ENCODE results near the gene ZNF3.
"Not testable (repeated sequence)": the region's sequence is repeated elsewhere in the genome, so short reads cannot be mapped to it uniquely, and the experiment has no call there.

The ZNF3 gene
- total RNA-seq = 42.0 to 69.3 (median 54.0) reads per million in 3 donors

- Histone ChIP-seq H3K36me3 (ENCODE audit: control insufficient read depth, insufficient read depth, low read length) (peaks cover 16% of the 10 kb centered on the region), H3K27me3 (replicated peaks; ENCODE audit: control insufficient read depth, insufficient read depth, low read length, poor library complexity, severe bottlenecking) (no peaks in the 10 kb centered on the region), H3K4me3 (ENCODE audit: insufficient read depth, low read depth, low read length, poor library complexity, severe bottlenecking) (peak within 1 kb of the TSS; percentile 80), H3K27ac (ENCODE audit: insufficient read depth, low read length, poor library complexity, severe bottlenecking) (peak within 1 kb of the TSS; percentile 83), H3K4me1 (ENCODE audit: control insufficient read depth, insufficient read depth, low read length, poor library complexity, severe bottlenecking) (peaks cover 14% of the 10 kb centered on the region), H3K9me3 (ENCODE audit: control insufficient read depth, low read length) (no peaks in the 10 kb centered on the region)
- DNase-seq = peak; percentile 94 to 97 (median 96)
These were observed at the start of gene ZNF3 for GRCh38 chr7:100081535-100082102. Gene ZNF3 (minus strand): TSS chr7:100081723. CDS start chr7:100077357, 4,366 bp downstream.

- Histone ChIP-seq H3K27me3 (replicated peaks; ENCODE audit: control insufficient read depth, insufficient read depth, low read length, poor library complexity, severe bottlenecking) (no peaks in the 10 kb centered on the region), H3K4me1 (ENCODE audit: control insufficient read depth, insufficient read depth, low read length, poor library complexity, severe bottlenecking) (peaks cover 12% of the 10 kb centered on the region), H3K27ac (ENCODE audit: insufficient read depth, low read length, poor library complexity, severe bottlenecking) (no peak overlapping the region), H3K4me3 (ENCODE audit: insufficient read depth, low read depth, low read length, poor library complexity, severe bottlenecking) (no peak overlapping the region), H3K36me3 (ENCODE audit: control insufficient read depth, insufficient read depth, low read length) (no peaks in the 10 kb centered on the region), H3K9me3 (ENCODE audit: control insufficient read depth, low read length) (no peaks in the 10 kb centered on the region)
- DNase-seq = peak; percentile 61 to 75 (median 67)
These were observed 49.3 kb upstream of the ZNF3 start for GRCh38 chr7:100130608-100131453.

GRCh38 chr7:100130220-100130607, 48.7 kb upstream of the ZNF3 start:
- DNase-seq = not testable (repeated sequence)

DNA sequence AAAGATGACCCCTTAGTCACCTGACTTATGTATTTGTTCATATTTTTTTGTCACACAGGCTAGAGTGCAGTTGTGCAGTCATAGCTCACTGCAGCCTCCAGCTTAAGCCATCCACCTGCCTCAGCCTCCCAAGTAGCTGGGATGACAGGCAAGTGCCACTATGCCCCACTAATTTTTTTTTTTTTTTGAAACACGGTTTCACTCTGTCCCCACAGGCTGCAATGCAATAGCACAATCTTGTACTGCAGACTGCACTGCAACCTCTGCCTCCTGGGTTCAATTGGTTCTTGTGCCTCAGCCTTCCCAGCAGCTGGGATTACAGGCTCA, 47.1 kb upstream of the ZNF3 start:
- Histone ChIP-seq H3K4me3 (ENCODE audit: insufficient read depth, low read depth, low read length, poor library complexity, severe bottlenecking) (no peak overlapping the region), H3K4me1 (ENCODE audit: control insufficient read depth, insufficient read depth, low read length, poor library complexity, severe bottlenecking) (peaks cover 16% of the 10 kb centered on the region), H3K27ac (ENCODE audit: insufficient read depth, low read length, poor library complexity, severe bottlenecking) (no peak overlapping the region), H3K9me3 (ENCODE audit: control insufficient read depth, low read length) (no peaks in the 10 kb centered on the region), H3K27me3 (replicated peaks; ENCODE audit: control insufficient read depth, insufficient read depth, low read length, poor library complexity, severe bottlenecking) (no peaks in the 10 kb centered on the region), H3K36me3 (ENCODE audit: control insufficient read depth, insufficient read depth, low read length) (peaks cover 9% of the 10 kb centered on the region)
- no peak for DNase-seq

More at GRCh38 chr7:100130220-100130607, 48.7 kb upstream of the ZNF3 start:
- not testable (repeated sequence) for H3K9me3 ChIP-seq (ENCODE audit: control insufficient read depth, low read length); H3K4me3 ChIP-seq (ENCODE audit: insufficient read depth, low read depth, low read length, poor library complexity, severe bottlenecking); H3K27me3 ChIP-seq (replicated peaks; ENCODE audit: control insufficient read depth, insufficient read depth, low read length, poor library complexity, severe bottlenecking); H3K36me3 ChIP-seq (ENCODE audit: control insufficient read depth, insufficient read depth, low read length); H3K27ac ChIP-seq (ENCODE audit: insufficient read depth, low read length, poor library complexity, severe bottlenecking)
- H3K4me1 ChIP-seq (ENCODE audit: control insufficient read depth, insufficient read depth, low read length, poor library complexity, severe bottlenecking) = peaks cover 16% of the 10 kb centered on the region

DNA sequence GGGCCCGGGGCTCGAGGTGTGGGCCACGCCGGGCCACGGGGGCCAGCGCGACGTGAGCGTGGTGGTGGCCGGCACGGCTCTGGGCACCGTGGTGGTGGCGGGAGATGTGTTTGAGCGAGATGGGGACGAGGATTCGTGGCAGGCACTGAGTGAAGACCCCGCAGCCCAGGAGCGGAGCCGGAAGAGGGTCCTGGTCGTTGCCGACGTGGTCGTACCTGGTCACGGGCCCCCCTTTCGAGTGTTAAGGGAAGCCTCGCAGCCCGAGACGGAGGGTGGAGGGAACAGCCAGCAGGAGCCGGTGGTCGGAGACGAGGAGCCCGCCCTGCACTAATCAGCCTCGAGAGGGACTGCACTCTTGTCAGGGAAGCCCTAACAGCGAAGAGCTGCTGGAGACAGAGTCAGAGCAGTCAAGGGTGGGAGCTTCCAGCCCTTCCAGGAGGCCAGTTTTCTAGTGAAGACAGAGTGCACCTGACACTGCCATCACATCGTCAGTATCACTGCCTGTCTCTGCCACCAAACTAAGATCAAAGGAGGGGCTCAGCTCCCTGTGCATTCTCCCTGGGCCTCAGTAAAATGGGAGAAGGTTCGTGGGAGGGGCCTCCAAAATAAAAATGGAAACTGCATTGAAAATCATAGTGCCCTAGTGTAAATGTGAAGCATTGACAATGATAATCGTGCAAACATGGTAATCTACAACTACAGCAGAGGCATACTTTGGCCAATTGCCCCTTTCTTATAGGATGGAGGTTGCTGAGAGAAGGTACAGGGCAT, 46.5 kb upstream of the ZNF3 start:
- Histone ChIP-seq H3K9me3 (ENCODE audit: control insufficient read depth, low read length) (no peaks in the 10 kb centered on the region), H3K27ac (ENCODE audit: insufficient read depth, low read length, poor library complexity, severe bottlenecking) (peak overlapping the region; percentile 92), H3K36me3 (ENCODE audit: control insufficient read depth, insufficient read depth, low read length) (peaks cover 9% of the 10 kb centered on the region), H3K27me3 (replicated peaks; ENCODE audit: control insufficient read depth, insufficient read depth, low read length, poor library complexity, severe bottlenecking) (no peaks in the 10 kb centered on the region), H3K4me1 (ENCODE audit: control insufficient read depth, insufficient read depth, low read length, poor library complexity, severe bottlenecking) (peaks cover 16% of the 10 kb centered on the region), H3K4me3 (ENCODE audit: insufficient read depth, low read depth, low read length, poor library complexity, severe bottlenecking) (peak overlapping the region; percentile 69)
- no peak for DNase-seq

DNA sequence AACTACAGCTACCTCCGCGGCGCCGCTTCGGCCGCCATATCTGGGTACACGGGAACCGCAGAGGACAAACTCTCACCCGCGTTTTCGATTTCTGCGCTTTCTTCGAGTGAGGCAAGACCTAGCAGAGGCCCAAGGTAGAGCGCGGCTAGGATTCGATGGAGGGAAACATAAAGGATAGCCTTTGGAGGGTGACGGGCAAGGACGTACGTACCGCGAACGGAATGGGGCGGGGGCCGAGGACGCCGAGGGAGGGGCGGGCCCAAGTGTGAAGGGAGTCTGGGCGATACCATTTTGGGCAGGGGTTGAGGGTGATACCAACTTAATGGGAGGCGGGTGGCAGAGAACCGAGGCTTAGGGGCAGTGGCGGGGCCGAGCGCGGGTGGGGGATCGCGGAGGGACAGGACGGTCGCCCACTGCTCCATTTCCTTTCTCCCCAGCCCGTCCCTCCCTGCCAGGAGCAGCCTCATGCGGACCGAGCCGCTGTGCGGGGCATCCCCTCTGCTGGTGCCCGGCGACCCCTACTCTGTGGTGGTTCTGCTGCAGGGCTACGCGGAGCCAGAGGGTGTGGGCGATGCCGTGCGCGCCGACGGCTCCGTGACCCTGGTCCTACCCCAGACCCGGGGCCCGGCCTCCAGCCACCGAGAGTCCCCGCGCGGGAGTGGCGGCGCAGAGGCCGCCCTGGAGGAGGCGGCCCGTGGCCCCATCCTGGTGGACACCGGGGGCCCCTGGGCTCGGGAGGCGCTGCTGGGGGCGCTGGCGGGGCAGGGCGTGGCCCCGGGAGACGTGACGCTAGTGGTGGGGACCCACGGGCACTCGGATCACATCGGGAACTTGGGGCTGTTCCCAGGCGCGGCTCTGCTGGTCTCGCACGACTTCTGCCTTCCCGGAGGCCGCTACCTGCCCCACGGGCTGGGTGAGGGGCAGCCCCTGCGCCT, 45.7 kb upstream of the ZNF3 start, which contains the start of gene MBLAC1:
MBLAC1 (plus strand) TSS at position 37 of the 935 bp plus-strand sequence; CDS start at position 466, 429 bp downstream.
- Histone ChIP-seq H3K27ac (ENCODE audit: insufficient read depth, low read length, poor library complexity, severe bottlenecking) (peak within 1 kb of the TSS; percentile 92), H3K9me3 (ENCODE audit: control insufficient read depth, low read length) (no peaks in the 10 kb centered on the region), H3K36me3 (ENCODE audit: control insufficient read depth, insufficient read depth, low read length) (peaks cover 16% of the 10 kb centered on the region), H3K4me3 (ENCODE audit: insufficient read depth, low read depth, low read length, poor library complexity, severe bottlenecking) (peak within 1 kb of the TSS; percentile 69), H3K27me3 (replicated peaks; ENCODE audit: control insufficient read depth, insufficient read depth, low read length, poor library complexity, severe bottlenecking) (no peaks in the 10 kb centered on the region), H3K4me1 (ENCODE audit: control insufficient read depth, insufficient read depth, low read length, poor library complexity, severe bottlenecking) (peaks cover 16% of the 10 kb centered on the region)
- DNase-seq = peak; percentile 85 to 88 (median 86)

GRCh38 chr7:100126239-100126930, 44.9 kb upstream of the ZNF3 start:
- H3K27ac ChIP-seq (ENCODE audit: insufficient read depth, low read length, poor library complexity, severe bottlenecking) = peak overlapping the region; percentile 92
- peak overlapping the region; percentile 69 for H3K4me3 ChIP-seq (ENCODE audit: insufficient read depth, low read depth, low read length, poor library complexity, severe bottlenecking)
- peaks cover 16% of the 10 kb centered on the region for H3K4me1 ChIP-seq (ENCODE audit: control insufficient read depth, insufficient read depth, low read length, poor library complexity, severe bottlenecking)
- peaks cover 17% of the 10 kb centered on the region for H3K36me3 ChIP-seq (ENCODE audit: control insufficient read depth, insufficient read depth, low read length)
- no peaks in the 10 kb centered on the region for H3K9me3 ChIP-seq (ENCODE audit: control insufficient read depth, low read length)
- DNase-seq = no peak
- H3K27me3 ChIP-seq (replicated peaks; ENCODE audit: control insufficient read depth, insufficient read depth, low read length, poor library complexity, severe bottlenecking) = no peaks in the 10 kb centered on the region

- Histone ChIP-seq H3K4me1 (ENCODE audit: control insufficient read depth, insufficient read depth, low read length, poor library complexity, severe bottlenecking) (peaks cover 18% of the 10 kb centered on the region), H3K36me3 (ENCODE audit: control insufficient read depth, insufficient read depth, low read length) (peaks cover 17% of the 10 kb centered on the region), H3K9me3 (ENCODE audit: control insufficient read depth, low read length) (no peaks in the 10 kb centered on the region), H3K27me3 (replicated peaks; ENCODE audit: control insufficient read depth, insufficient read depth, low read length, poor library complexity, severe bottlenecking) (no peaks in the 10 kb centered on the region), H3K4me3 (ENCODE audit: insufficient read depth, low read depth, low read length, poor library complexity, severe bottlenecking) (no peak overlapping the region), H3K27ac (ENCODE audit: insufficient read depth, low read length, poor library complexity, severe bottlenecking) (no peak overlapping the region)
- DNase-seq = no peak
These were observed 43.0 kb upstream of the ZNF3 start for GRCh38 chr7:100124301-100125230.
